Renal cortex interstitium (tissue), 11 donors: ENCODE data around the gene TPMT. TPM values are rescaled to one million over a fixed set of nuclear protein-coding genes. Genes with fewer than 3 reads are reported as not detected.
A peak's percentile ranks its signal among the peaks of the same experiment; 100 is the strongest.
"Not testable (repeated sequence)": the region's sequence is repeated elsewhere in the genome, so short reads cannot be mapped to it uniquely, and the experiment has no call there.

Source experiments
- DNase-seq, 11 donors: peaks; one replicate each; pipeline ENCODE4 v3.0.0-alpha.2; 2013; ENCODE audit warnings: low read depth in 9 of 11, low spot score in 4 of 11; ENCODE audit errors: extremely low read depth in 1 of 11
- polyA plus RNA-seq, 3 donors: library from polyadenylated mRNA; unstranded; fragments of 120-200 nt; gene quantifications; one replicate each; pipeline ENCODE4 v1.2.1, GENCODE V29; 2013; ENCODE audit not compliant: insufficient read length in 3 of 3

TPMT gene
- polyA plus RNA-seq, 3 donors: 23.4 to 28.5 (median 25.4) TPM

DNA sequence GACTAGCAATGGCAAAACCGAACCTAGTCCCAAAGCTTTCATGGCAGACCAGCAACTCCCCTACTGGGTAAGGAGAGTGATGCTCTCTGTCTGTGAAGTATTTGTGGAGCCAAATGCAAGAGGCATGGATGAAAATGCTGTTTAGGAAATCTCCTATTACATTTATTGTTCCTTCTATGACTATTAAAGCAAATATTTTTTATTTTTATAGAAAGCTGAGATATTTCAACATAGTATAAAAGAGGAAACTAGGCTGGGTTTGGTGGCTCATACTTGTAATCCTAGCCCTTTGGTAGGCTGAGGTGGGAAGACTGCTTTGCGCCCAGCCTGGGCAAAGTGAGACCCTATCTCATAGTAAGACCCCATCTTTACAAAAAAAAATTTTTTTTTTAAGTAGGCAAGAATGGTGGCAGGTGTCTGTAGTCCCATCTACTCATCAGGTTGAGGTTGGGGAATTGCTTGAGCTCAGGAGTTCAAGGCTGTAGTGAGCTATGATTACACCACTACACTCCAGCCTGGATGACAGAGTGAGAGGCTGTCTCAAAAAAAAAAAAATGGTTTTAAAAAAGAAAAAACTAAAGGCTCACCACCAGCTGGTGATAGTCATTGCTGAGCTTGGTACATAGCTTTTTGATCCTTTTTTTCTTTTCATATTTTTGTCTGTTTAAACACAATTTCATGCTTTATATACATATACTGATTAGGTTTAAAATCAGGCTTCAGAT is 11.6 kb upstream of the TPMT start:
- no peak for DNase-seq

DNA sequence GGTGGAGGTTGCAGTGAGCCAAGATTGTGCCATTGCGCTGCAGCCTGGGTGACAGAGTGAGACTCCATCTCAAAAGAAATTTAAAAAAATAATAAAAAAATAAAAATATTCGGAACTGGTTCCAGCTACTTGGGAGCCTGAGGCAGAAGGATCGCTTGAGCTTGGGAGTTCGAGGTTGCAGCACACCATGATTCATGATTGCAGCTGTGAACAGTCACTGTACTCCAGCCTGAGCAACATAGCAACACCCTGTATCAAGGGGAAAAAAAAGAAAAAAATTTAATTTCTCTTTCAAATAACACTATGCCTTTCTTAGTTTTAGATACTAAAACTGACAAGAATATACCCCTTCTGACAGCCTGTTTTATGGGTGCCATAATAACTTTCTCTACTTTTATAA is 10.9 kb upstream of the TPMT start:
- no peak for DNase-seq

DNA sequence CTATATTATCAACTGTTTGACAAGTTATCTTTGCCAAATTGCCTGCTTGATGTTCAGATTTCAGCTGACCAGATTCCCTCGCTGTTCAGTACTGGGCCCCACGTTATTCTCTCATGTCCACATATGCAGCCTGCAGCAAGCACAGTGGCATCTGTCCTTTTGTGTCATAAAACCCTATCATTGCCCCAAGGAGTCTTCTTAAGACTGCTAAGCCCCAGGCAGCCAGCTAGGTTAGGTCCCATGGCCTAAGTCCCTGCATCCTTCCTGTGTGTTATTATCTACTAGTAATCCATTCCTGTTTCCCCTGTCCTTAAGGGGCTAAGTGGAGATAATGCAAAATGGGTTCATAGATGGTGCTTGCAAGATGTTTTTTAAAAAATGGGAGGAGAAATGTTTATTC is 7.5 kb upstream of the TPMT start:
- no peak for DNase-seq

DNA sequence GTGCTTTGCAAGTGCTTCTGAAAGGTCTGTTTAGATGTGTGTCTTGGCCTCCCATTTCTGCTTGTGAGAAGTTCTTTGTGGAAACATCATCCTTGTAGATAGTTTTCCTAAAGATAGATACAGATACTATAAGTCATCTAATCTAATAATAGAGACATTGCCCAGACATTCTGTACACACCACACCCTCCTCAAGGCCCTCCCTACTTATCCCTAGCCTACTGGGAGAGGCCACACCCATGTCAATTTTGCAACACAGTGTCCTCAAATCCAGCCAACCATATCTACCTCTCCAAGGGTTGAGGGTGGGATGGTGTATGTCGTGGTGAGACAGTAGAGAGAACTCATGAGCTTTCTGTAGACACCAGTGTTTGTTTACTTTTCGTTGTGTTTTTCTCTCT is 6.6 kb upstream of the TPMT start:
- DNase-seq: no peak

DNA sequence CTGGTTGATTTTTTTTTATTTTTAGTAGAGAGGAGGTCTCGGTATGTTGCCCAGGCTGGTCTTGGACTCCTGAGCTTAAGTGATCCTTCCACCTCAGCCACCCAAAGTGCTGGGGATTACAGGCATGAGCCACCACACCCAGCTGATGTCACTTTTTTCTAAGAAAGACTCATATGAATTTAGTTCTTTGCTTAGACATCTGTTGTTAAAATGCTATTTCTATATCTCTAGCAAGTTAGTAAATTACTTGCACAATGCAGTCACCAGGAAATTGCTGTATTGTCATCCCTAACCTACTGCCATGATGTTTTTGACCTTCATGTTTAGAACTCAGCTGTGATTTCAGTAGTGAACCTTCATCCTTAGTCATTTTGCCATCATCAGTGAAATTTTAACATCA is 6.0 kb upstream of the TPMT start:
- no peak for DNase-seq

DNA sequence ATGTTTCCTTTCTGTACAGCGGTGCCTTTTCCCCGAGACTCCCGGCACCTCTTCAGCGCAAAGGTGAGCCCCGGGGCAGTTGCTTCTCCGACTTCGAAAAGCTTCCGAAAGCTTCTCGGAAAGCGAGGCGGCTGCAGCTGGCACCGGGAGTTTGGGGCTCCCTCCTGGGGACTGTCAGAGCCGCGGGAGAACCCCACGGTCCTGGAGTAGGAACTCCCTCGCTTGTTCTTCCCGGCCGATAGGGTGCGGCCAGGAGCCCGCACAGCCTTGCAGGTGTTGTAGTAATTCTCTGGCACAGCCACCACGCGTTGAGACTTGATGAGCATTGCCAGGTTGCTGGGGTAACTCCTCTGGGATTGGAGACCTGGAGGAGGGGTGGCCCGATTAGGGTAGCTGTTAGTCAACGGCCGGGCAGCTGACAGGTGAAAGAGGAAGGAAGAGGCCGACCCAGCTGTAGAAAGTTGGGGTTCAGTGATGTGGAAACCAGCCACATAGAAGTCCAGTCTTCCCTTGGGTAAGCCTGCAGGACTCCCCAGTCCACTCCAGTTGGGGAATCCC is 1.1 kb upstream of the TPMT start:
- DNase-seq: peak in 7 of 11 donors; percentile 27 to 71 (median 48)

DNA sequence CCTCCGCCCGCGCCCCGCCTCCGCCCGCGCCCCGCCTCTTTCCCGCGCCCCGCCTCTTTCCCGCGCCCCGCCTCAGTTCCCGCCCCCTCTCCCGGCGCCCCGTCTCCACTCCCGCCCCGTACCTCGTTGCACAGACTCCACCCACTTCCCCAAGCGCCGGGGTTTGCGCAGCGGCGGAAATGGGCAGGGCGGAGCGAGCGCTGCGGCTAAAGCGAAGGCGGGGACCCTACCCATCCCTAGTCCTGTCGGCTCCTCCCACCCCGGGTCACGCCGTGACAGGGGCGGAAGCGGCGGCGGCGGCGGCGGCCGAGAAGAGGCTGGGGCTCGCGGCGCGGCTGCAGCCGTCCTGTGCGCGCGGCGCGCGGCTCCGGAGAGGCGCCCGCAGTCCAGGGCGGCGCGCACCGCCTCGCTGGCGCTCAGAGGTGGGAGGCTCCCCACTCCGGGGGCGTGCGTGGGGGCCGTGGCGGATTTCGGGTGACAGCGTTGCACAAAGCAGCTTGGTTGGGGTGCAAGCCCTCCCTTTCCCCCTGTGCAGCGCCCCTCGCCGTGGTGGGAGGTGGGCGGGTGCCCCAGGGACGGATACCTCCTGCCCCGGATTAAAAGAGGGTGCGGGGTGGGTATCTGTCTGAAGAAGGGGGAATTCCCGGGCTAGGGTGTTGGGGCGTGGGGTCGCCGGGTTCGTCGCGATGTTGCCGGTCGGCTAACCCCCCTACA is 430 bp upstream of the TPMT start, which contains the start of gene KDM1B:
TSS of gene KDM1B (plus strand) at position 273 of the 714 bp plus-strand sequence. CDS start 4,474 bp downstream, outside the sequence.
- DNase-seq: peak; percentile 83 to 98 (median 96)

DNA sequence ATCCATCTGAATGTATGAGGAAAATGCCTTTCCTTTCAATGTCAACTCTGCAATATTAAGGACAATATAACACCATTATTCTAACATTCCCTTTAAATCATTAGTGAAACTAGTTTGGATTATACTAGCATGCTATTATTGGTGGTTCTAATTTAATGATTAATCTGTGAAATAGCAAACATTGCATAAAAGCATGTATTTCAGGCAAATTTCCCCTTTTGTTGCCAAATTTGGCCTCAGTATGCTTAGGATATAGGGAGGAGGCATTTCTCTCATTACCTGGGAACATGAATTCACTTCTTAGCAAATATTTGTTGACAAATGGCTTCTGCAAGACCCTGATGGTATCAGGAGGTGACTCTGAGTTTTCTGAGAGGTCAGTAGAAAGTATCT is 1.6 kb downstream of the TPMT start:
- no peak for DNase-seq

DNA sequence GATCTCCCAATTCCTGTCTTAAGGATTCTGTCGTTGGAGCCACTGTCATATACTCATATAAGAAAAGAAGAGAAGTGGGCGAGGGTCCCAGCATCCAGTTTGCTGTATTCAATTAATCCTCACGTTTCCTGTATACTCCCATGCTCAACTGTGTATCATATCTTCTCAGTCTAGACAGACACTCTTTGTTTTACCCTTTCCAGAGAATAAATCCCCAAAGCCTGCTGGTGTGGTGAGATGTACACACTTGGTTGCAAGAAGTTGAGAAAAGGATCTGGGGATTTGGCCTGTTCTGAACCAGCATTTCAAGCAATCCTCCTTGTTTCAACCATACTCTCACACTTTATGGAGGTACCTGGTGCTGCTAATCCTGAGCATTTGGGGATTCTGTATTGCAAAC is 3.1 kb downstream of the TPMT start:
- DNase-seq: no peak

DNA sequence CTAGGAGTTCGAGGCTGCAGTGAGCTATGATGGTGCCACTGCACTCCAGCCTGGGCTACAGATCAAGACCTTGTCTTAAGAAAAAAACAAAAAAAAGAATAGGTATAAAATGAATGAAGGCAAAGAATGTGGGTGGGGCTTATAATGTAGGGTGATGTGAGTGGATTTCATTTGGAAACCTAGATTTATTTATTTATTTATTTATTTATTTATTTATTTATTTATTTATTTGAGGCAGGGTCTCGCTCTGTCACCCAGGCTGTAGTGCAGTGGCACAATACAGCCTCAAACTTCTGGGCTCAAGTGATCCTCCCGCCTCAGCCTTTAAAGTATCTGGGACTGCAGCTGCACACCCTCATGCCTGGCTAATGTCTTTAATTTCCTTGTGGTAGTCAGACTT is 3.5 kb downstream of the TPMT start:
- not testable (repeated sequence) for DNase-seq

DNA sequence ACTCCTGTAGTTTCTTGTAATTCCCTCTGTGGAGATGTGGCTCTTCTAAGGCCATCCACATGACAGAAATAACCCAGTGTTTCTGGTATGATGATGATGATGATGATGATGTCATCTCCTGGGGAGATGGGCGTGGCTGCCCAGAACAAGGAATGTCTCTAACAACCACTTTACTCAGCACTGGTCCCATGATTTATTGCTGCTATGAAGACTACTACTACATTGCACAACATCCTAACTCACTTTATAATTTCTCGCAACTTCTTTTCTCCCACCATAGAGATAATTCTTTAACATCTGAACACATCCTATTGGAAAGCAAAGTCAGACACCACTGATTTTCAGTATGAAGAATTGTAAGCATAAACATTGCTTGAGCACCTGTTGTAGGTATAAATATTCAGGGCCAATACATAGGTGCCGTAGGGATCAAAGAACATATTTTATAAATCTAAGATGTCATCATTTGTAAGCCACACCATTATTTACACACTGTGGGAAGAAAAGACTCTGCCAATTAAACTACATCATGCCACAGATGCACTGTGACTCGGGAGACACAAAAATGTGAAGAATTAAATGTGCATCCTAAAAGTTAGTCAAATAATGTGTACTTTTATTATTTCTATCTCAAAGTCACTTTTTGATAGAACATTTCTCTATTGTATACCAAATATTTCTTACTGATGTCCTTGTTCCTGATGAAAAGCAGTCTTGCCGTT is 6.4 kb downstream of the TPMT start:
- DNase-seq: no peak

DNA sequence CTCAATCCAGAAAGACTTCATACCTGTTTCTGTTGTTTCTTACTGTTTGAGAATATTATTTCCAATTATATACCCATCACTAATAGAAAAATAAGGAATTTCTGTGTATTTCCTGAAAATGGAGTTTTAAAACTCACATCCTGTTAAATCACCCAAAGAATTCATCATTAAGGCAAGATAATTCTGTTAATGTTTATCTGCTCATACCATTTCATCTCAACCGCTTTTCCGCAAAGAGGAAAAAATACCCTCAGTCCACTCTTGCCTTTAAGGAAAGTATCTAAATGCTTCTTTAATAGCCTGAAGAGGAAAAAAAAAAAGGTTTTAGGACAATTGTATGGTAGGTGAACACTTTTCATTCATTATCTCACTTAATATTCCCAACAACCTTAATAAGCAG is 7.3 kb downstream of the TPMT start:
- no peak for DNase-seq

DNA sequence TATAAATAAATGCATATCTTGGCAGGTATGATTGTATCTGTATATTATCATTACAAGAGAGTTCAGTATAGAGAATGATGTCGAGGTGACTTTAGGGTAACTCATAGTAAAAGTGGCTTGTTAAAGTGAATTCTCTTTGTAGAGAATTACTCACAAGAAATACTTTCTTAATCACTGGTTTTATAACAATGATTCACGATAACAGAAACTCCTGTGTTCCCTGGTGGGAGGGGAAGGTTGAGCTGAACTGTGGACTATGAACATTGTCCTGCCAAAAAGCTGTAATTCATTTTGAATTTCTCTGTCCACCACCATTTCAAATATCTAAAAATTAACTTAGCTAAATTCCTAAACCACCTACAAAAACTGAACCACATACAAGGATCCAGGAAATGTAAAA is 7.7 kb downstream of the TPMT start:
- no peak for DNase-seq

DNA sequence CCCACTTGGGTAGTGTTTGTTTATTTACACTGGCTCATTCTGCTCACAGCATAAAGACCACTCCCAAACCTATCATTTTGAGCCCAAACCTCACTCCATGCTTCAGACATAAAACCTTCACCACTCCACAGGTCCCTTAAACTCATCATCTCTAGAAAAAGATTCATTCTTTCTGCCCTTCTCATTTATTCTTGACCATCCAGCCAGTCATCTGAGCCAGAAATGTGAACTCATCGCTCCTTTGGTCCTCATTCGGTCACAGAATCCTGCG is 12.4 kb downstream of the TPMT start:
- no peak for DNase-seq

DNA sequence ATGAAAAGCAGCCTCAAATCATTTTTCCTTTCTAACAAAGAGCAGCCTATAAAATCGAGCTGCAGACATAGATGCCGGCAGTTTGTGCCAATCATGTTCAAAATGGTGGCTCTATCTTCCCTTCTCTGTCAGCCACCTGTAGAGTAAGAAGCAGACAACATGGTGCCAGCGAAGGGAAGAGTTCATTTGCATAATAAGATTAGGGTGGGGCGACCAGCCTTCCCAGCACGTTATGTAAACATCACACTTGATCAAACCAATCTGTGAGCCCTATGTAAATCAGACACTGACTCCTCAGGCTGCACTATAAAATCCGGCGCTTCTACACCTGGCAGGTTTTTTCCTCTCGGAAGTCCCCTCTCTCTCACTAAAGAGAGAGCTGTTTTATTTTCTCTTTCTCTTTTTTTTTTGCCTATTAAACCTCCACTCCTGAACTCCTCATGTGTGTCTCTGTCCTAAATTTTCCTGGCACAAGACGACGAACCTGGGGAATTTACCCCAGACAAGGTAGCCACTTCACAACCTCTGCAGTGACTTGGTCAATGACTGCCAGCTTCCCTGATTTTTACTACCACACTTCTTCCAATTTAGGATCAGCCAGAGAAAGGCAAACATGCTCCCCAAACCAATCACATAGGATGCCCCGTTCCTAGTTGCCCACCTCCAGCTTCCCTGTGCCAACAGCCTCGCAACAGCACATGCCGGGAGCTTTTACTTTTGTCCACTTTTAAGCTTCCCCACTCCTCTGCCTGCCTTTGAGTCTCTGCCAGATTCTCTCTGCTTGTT is 12.9 kb downstream of the TPMT start:
- no peak for DNase-seq

DNA sequence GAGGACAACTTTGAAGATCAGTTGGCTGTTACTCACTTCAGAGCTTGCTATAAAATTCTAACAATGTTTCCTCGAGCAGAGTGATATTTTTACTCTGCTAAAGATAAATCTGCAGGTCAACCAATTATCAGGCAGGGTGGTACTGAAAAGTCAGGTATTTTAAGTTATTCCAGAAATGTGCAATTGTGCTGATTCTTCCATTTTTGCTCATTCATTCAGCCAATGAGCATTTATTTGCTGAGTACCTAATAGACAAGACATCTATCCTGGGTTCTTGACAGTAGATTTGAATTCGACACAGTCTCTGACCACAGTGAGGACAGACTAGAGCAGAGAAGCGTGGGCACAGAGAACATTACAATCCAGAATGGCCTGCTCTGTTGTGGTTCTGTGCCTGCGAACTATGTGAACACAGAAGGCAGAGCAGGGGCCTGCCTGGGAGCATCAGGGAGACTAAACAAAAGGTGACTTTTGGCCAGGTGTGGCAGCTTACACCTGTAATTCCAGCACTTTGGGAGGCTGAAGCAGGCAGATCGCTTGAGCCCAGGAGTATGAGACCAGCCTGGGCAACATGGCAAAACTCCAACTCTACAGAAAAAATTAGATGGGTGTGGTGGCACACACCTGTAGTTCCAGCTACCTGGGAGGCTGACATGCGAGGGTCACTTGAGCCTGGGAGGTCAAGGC is 14.8 kb downstream of the TPMT start:
- DNase-seq: no peak

DNA sequence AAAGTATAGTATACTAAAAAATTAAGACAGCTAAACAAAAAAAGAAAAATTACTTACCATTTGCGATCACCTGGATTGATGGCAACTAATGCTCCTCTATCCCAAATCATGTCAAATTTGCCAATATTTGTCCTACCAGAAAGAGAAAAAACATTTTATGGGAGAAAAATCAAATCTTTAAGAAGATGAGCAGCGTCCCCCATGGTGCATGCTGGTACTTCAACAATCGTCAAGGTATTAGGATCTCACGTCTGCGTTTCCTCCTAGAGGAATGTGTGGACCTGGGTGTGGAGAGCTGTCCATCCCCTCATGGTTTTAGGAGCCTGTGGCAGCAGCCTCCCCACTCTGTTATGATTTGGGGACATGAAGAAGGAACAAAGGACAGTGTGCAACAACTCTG is 16.0 kb downstream of the TPMT start:
- no peak for DNase-seq

DNA sequence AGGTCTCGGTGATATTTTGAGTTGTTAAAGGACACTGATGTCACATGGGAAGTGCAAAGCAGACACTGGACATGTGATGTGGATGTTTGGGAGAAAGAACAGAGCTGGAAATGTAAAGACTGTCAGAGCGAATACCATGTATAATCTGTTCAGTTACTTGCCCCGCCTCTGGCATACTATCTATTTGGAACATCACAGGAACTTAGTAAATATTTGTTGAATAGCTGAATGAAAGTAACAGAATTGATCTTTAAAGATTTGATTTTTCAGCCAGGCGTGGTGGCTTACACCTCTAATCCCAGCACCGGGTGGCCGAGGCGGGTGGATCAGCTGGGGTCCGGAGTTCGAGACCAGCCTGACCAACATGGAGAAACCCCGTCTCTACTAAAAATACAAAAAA is 18.6 kb downstream of the TPMT start:
- no peak for DNase-seq

DNA sequence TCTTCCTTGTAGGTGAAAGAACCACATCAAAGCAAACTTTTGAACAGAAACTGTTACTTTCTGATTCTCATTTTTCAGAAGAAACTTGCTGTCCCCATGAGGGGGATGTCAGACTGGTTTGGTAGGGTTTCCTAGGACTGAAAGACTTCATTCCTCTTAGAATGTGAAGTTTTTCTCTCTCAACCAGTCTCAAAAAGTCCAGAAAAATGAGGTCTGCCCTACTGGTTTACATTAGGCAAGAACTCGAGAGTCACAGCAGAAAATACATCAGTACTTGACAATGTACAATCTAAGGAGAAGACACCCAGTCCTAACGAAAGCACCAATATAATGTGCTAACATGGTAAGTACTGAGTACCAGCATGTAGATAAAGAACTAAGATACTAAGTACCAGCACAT is 19.7 kb downstream of the TPMT start:
- no peak for DNase-seq
